H1 (cell line): ENCODE data around the gene ZFAND6. TPM values are rescaled to one million over a fixed set of nuclear protein-coding genes. Genes with fewer than 3 reads are reported as not detected.

ENCODE experiments used
- CTCF ChIA-PET: fragments of 300-600 bp; sonication (Branson Sonifier 250); formaldehyde crosslinking; loops from one replicate; lab custom pipeline; 2021; ENCODE audit not compliant: partially characterized antibody; lab: Charles Lee
- POLR2A ChIA-PET: fragments of 300-600 bp; sonication (Branson Sonifier 250); formaldehyde crosslinking; loops from one replicate; lab custom pipeline; 2021; ENCODE audit warnings: inconsistent platforms; ENCODE audit not compliant: partially characterized antibody; lab: Charles Lee
- DNase-seq, 2 experiments: peaks; one replicate each; pipeline versions ENCODE4 v3.0.0 to v3.0.0-alpha.2; 2010 to 2022; ENCODE audit warnings: low spot score in 2 of 2, low read depth in 1 of 2, mixed read lengths in 1 of 2
- FAIRE-seq: peaks from 2 replicates; lab custom pipeline; 2011; peaks lifted over from hg19 to GRCh38; lab: Jason Lieb, UNC
- H2AFZ ChIP-seq: 2 replicates; pipeline ENCODE4 v1.8.1; 2012; ENCODE audit warnings: low read length, inconsistent platforms
- H2AK5ac ChIP-seq: 2 replicates; pipeline ENCODE4 v1.6.1; 2013; ENCODE audit warnings: low read depth, low read length
- H2BK120ac ChIP-seq: replicated peaks from 2 replicates; pipeline ENCODE3; 2013; ENCODE audit warnings: low read depth, low read length, inconsistent platforms
- H2BK12ac ChIP-seq: 2 replicates; pipeline ENCODE4 v1.6.1; 2013; ENCODE audit warnings: low read depth, low read length
- H2BK15ac ChIP-seq: 2 replicates; pipeline ENCODE4 v1.6.1; 2013; ENCODE audit warnings: low read length
- H2BK20ac ChIP-seq: 2 replicates; pipeline ENCODE4 v1.6.1; 2013; ENCODE audit warnings: low read length
- H2BK5ac ChIP-seq: 2 replicates; pipeline ENCODE4 v1.6.1; 2013; ENCODE audit warnings: low read depth, low read length
- H3K14ac ChIP-seq: 2 replicates; pipeline ENCODE4 v1.6.1; 2013; ENCODE audit warnings: inconsistent platforms; ENCODE audit not compliant: insufficient read length
- H3K18ac ChIP-seq: 2 replicates; pipeline ENCODE4 v1.6.1; 2013; ENCODE audit warnings: low read length; ENCODE audit errors: extremely low read depth
- H3K23ac ChIP-seq: 2 replicates; pipeline ENCODE4 v1.6.1; 2013; ENCODE audit warnings: inconsistent platforms; ENCODE audit not compliant: insufficient read length
- H3K23me2 ChIP-seq: 2 replicates; pipeline ENCODE4 v1.6.1; 2013; ENCODE audit warnings: low read depth, low read length
- H3K27ac ChIP-seq: 2 replicates; pipeline ENCODE4 v1.6.1; 2011; ENCODE audit warnings: low read depth, low read length, inconsistent platforms
- H3K27me3 ChIP-seq, 4 experiments: replicated peaks in 1 of 4; 1 replicate in 1 of 4; 2 replicates in 3 of 4; pipeline versions ENCODE4 v1.6.1 to v1.8.1; 2011 to 2013; ENCODE audit warnings: low read length in 3 of 4, mild to moderate bottlenecking in 3 of 4, inconsistent platforms in 2 of 4, mixed read lengths in 2 of 4, moderate library complexity in 1 of 4; ENCODE audit not compliant: control insufficient read depth in 3 of 4, insufficient read depth in 3 of 4; ENCODE audit errors: extremely low read depth in 1 of 4
- H3K36me3 ChIP-seq, 4 experiments: 2 replicates each; pipeline versions ENCODE4 v1.6.1 to v1.8.1; 2011 to 2013; ENCODE audit warnings: mild to moderate bottlenecking in 4 of 4, low read length in 3 of 4, moderate library complexity in 2 of 4, control low read depth in 1 of 4, inconsistent platforms in 1 of 4; ENCODE audit not compliant: insufficient read depth in 4 of 4, control insufficient read depth in 2 of 4
- H3K4ac ChIP-seq: replicated peaks from 2 replicates; pipeline ENCODE3; 2013; ENCODE audit warnings: low read length, low read depth, mixed read lengths, inconsistent platforms; ENCODE audit not compliant: insufficient read length
- H3K4me1 ChIP-seq, 4 experiments: replicated peaks in 1 of 4; 1 replicate in 1 of 4; 2 replicates in 3 of 4; pipeline versions ENCODE4 v1.6.1 to v1.8.1; 2011 to 2013; ENCODE audit warnings: low read length in 3 of 4, inconsistent platforms in 2 of 4, mixed read lengths in 1 of 4; ENCODE audit not compliant: insufficient read depth in 4 of 4, control insufficient read depth in 3 of 4
- H3K4me2 ChIP-seq, 2 experiments: 2 replicates each; pipeline versions ENCODE4 v1.6.1 to v1.8.1; 2011 to 2013; ENCODE audit warnings: low read depth in 2 of 2, low read length in 2 of 2, control low read depth in 1 of 2, inconsistent platforms in 1 of 2, mild to moderate bottlenecking in 1 of 2; ENCODE audit not compliant: insufficient read depth in 1 of 2
- H3K4me3 ChIP-seq, 4 experiments: fragments of 200-600, 300-600 bp in 1 of 4; sonication (generic), shearing (Covaris generic), sonication (Bioruptor Twin) in 1 of 4; 2 replicates each; pipeline versions ENCODE4 v1.5.1 to v1.8.1; 2011 to 2016; ENCODE audit warnings: low read length in 4 of 4, low read depth in 3 of 4, control low read depth in 2 of 4, inconsistent platforms in 2 of 4, mild to moderate bottlenecking in 2 of 4, mixed read lengths in 1 of 4, moderate library complexity in 1 of 4; ENCODE audit not compliant: insufficient read depth in 2 of 4; ENCODE audit errors: extremely low read depth in 1 of 4
- H3K56ac ChIP-seq: replicated peaks from 2 replicates; pipeline ENCODE3; 2013; ENCODE audit warnings: low read depth, mild to moderate bottlenecking, mixed read lengths, low read length, inconsistent platforms; ENCODE audit not compliant: insufficient read length
- H3K79me1 ChIP-seq: 2 replicates; pipeline ENCODE4 v1.6.1; 2013; ENCODE audit warnings: low read depth, low read length, control low read depth
- H3K79me2 ChIP-seq, 2 experiments: 2 replicates each; pipeline versions ENCODE4 v1.6.1 to v1.8.1; 2012 to 2013; ENCODE audit warnings: low read length in 2 of 2, mild to moderate bottlenecking in 2 of 2, inconsistent platforms in 1 of 2; ENCODE audit not compliant: insufficient read depth in 2 of 2, control insufficient read depth in 1 of 2
- H3K9ac ChIP-seq, 4 experiments: replicated peaks in 1 of 4; 1 replicate in 1 of 4; 2 replicates in 3 of 4; pipeline versions ENCODE4 v1.6.1 to v1.8.1; 2011 to 2013; ENCODE audit warnings: low read depth in 3 of 4, low read length in 3 of 4, control low read depth in 2 of 4, mild to moderate bottlenecking in 2 of 4, moderate library complexity in 2 of 4, inconsistent platforms in 1 of 4; ENCODE audit errors: extremely low read depth in 1 of 4
- H3K9me3 ChIP-seq, 2 experiments: 2 replicates each; pipeline versions ENCODE4 v1.6.1 to v1.8.1; 2012 to 2013; ENCODE audit warnings: mild to moderate bottlenecking in 2 of 2, moderate library complexity in 2 of 2, control low read depth in 1 of 2, inconsistent platforms in 1 of 2, low read depth in 1 of 2, low read length in 1 of 2, mixed read lengths in 1 of 2; ENCODE audit not compliant: insufficient read depth in 2 of 2
- H4K20me1 ChIP-seq, 2 experiments: replicated peaks in 1 of 2; 2 replicates each; pipeline versions ENCODE3 to v1.8.1; 2011 to 2013; ENCODE audit warnings: inconsistent platforms in 2 of 2, low read length in 2 of 2, mild to moderate bottlenecking in 1 of 2; ENCODE audit not compliant: insufficient read depth in 2 of 2, control insufficient read depth in 1 of 2
- H4K5ac ChIP-seq: 2 replicates; pipeline ENCODE4 v1.6.1; 2013; ENCODE audit warnings: low read length, low read depth, mixed read lengths, inconsistent platforms; ENCODE audit not compliant: insufficient read length
- H4K8ac ChIP-seq: 2 replicates; pipeline ENCODE4 v1.8.0; 2013; ENCODE audit warnings: mild to moderate bottlenecking, moderate library complexity, low read length, inconsistent platforms; ENCODE audit not compliant: insufficient read depth; ENCODE audit errors: extremely low read depth
- H4K91ac ChIP-seq: replicated peaks from 2 replicates; pipeline ENCODE3; 2013; ENCODE audit warnings: low read length, mixed read lengths, inconsistent platforms; ENCODE audit not compliant: insufficient read length
- ATF2 ChIP-seq: IDR thresholded peaks from 2 replicates; pipeline ENCODE4 v1.6.1; 2012; ENCODE audit warnings: low read length, inconsistent platforms
- BRCA1 ChIP-seq: IDR thresholded peaks from 2 replicates; pipeline ENCODE4 v1.6.1; 2012; ENCODE audit warnings: low read depth, low read length, improper control_type of control experiment
- CBX8 ChIP-seq: fragments of 300-800, 300-1000 bp; sonication (generic); IDR thresholded peaks from 2 replicates; pipeline ENCODE4 v1.7.1; 2016; ENCODE audit warnings: low read depth, low read length, borderline replicate concordance
- CTCF ChIP-seq, 3 experiments: IDR thresholded peaks; 1 replicate in 2 of 3; 2 replicates in 1 of 3; pipeline versions ENCODE4 v1.5.1 to v1.6.1; 2011; ENCODE audit warnings: low read length in 3 of 3, mild to moderate bottlenecking in 3 of 3, inconsistent platforms in 2 of 3, low read depth in 1 of 3, moderate library complexity in 1 of 3; ENCODE audit not compliant: insufficient read depth in 1 of 3; ENCODE audit errors: control extremely low read depth in 1 of 3
- GABPA ChIP-seq: IDR thresholded peaks from 2 replicates; pipeline ENCODE4 v1.6.1; 2011; ENCODE audit warnings: mild to moderate bottlenecking, low read length, moderate library complexity, borderline replicate concordance; ENCODE audit not compliant: insufficient read depth
- HDAC2 ChIP-seq, 2 experiments: fragments of 300-600 bp in 1 of 2; sonication (generic) in 1 of 2; IDR thresholded peaks; 2 replicates each; pipeline ENCODE4 v1.6.1; 2011 to 2012; ENCODE audit warnings: low read depth in 2 of 2, low read length in 2 of 2, mild to moderate bottlenecking in 2 of 2, moderate library complexity in 2 of 2, borderline replicate concordance in 1 of 2, inconsistent platforms in 1 of 2
- HDAC6 ChIP-seq: IDR thresholded peaks from one replicate; pipeline ENCODE4 v1.7.1; 2012; ENCODE audit warnings: low read depth, mild to moderate bottlenecking, inconsistent platforms, low read length, moderate library complexity
- POLR2AphosphoS5 ChIP-seq: IDR thresholded peaks from 2 replicates; pipeline ENCODE4 v1.6.1; 2011; ENCODE audit warnings: low read depth, low read length
- TAF1 ChIP-seq: IDR thresholded peaks from 2 replicates; pipeline ENCODE4 v1.6.1; 2011; ENCODE audit warnings: mild to moderate bottlenecking, low read depth, low read length
- WGBS, 2 experiments: shearing (Covaris generic) in 1 of 2; methylation state at CpG; one replicate each; pipeline versions ENCODE4 v1.1.6 to v1.1.7; 2013 to 2015; ENCODE audit warnings: low lambda C conversion rate in 2 of 2, mixed read lengths in 2 of 2, inconsistent platforms in 1 of 2, low coverage in 1 of 2, missing lambda C conversion rate in 1 of 2; ENCODE audit not compliant: insufficient replicate concordance in 2 of 2, insufficient coverage in 1 of 2, insufficient read length in 1 of 2; ENCODE audit errors: extremely low coverage in 1 of 2, missing lambda C conversion rate in 1 of 2; 5-methylcytosine and 5-hydroxymethylcytosine counted together
- polyA plus RNA-seq, 7 experiments: library from polyadenylated mRNA; depleted of rRNA in 3 of 7; stranded (reverse) in 5 of 7; unstranded in 2 of 7; fragments of >200 nt in 5 of 7; fragments of 200-250 nt in 2 of 7; gene quantifications; 1 replicate in 5 of 7; 2 replicates in 1 of 7; 4 replicates in 1 of 7; pipeline versions ENCODE4 v1.2.1 to v1.2.3, GENCODE V29; 2011 to 2013; ENCODE audit warnings: missing spikeins in 2 of 7, mixed read lengths in 2 of 7
- total RNA-seq: library from RNA; stranded (reverse); fragmentation: NEBNext Ultra II Directional; extraction: Animal tissue kit (Norgen Biotek cat#: 25700); gene quantifications from 2 replicates; pipeline ENCODE4 v1.2.1, GENCODE V29; 2021

ZFAND6 gene
- total and polyA plus RNA-seq, 2 of the 8 experiments (the other 6 are each of a cell fraction or from before 2014, with no cell fraction given): 136 to 237 TPM

GRCh38 chr15:80093854-80094418 is 34.5 kb downstream of the ZFAND6 start:
- Histone ChIP-seq H3K4ac (no peak overlapping the region), H2AFZ (no peak overlapping the region), H4K8ac (no peak overlapping the region), H3K23me2 (no peaks in the 10 kb centered on the region), H3K9me3 (no peaks in the 10 kb centered on the region), H3K4me2 (no peak overlapping the region), H4K91ac (no peak overlapping the region), H3K14ac (no peak overlapping the region), H2BK5ac (no peak overlapping the region), H2AK5ac (no peak overlapping the region), H3K23ac (no peak overlapping the region), H3K4me3 (no peak overlapping the region), H3K27me3 (no peaks in the 10 kb centered on the region), H4K20me1 (peaks cover 10 to 15% of the 10 kb centered on the region in 2 experiments), H2BK15ac (no peak overlapping the region), H3K56ac (no peak overlapping the region), H3K36me3 (no peaks in the 10 kb centered on the region), H3K27ac (no peak overlapping the region), H4K5ac (no peak overlapping the region), H3K79me2 (peaks cover 1 to 96% of the 10 kb centered on the region in 2 experiments), H2BK120ac (no peak overlapping the region), H3K79me1 (peaks cover 2% of the 10 kb centered on the region), H3K9ac (no peak overlapping the region), H2BK20ac (no peak overlapping the region), H3K4me1 (no peaks in the 10 kb centered on the region; a peak in 1 of 7 replicates), H3K18ac (no peak overlapping the region), H2BK12ac (no peak overlapping the region)
- DNase-seq (no peak), FAIRE-seq (no peak)
- ChIA-PET CTCF (no interaction called here), POLR2A (no interaction called here)
- WGBS, 2 experiments: 71% methylated on average over 5 of the region's 5 CpGs; no CpG with 5 or more reads in 1 of the 2 experiments
- TF ChIP-seq CBX8 (no peak), BRCA1 (no peak), CTCF (IDR thresholded peaks at IDR 0.05; ENCODE audit: control extremely low read depth in 1 of 3, insufficient read depth in 1 of 3, low read depth in 1 of 3, low read length in 3 of 3) (no peak), GABPA (no peak), HDAC2 (IDR thresholded peaks at IDR 0.05; ENCODE audit: borderline replicate concordance in 1 of 2, low read depth in 2 of 2, low read length in 2 of 2) (no peak), ATF2 (no peak), HDAC6 (no peak), TAF1 (no peak), POLR2AphosphoS5 (no peak)
